ENCODE results near the gene OSCAR.

OSCAR gene

DNA sequence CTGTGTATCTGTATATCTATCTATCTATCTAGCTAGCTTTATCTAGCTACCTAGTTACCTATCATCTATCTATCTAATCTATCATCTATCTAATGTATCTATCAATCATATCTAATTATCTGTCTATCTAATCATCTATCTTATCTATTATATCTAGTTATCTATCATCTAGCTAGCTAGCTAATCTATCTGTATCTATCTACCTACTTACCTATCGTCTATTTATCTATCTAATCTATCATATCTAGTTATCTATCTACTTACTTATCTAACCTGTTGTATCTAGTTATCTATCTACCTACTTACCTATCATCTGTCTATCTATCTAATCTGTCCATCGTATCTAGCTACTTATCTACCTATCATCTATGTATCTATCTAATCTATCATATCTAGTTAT lies 54.8 kb downstream of the OSCAR start:
- no peak overlapping the region for H3K4me3 ChIP-seq (ENCODE audit: low read depth, low read length)
- TF ChIP-seq, protein P1, sequence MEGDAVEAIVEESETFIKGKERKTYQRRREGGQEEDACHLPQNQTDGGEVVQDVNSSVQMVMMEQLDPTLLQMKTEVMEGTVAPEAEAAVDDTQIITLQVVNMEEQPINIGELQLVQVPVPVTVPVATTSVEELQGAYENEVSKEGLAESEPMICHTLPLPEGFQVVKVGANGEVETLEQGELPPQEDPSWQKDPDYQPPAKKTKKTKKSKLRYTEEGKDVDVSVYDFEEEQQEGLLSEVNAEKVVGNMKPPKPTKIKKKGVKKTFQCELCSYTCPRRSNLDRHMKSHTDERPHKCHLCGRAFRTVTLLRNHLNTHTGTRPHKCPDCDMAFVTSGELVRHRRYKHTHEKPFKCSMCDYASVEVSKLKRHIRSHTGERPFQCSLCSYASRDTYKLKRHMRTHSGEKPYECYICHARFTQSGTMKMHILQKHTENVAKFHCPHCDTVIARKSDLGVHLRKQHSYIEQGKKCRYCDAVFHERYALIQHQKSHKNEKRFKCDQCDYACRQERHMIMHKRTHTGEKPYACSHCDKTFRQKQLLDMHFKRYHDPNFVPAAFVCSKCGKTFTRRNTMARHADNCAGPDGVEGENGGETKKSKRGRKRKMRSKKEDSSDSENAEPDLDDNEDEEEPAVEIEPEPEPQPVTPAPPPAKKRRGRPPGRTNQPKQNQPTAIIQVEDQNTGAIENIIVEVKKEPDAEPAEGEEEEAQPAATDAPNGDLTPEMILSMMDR (conservative IDR thresholded peaks at IDR 0.05; ENCODE audit: low read depth, low read length): no peak
- DNase-seq (ENCODE audit: low read depth): no peak

Measured in choroid plexus epithelial cell (primary cell).